HL-60 (cell line): ENCODE measurements around the gene KIF1B.

ENCODE experiments used
- CTCF ChIP-seq: IDR thresholded peaks from one replicate; pipeline ENCODE4 v1.5.1; 2011; ENCODE audit warnings: low read length, control low read depth, inconsistent platforms; ENCODE audit not compliant: insufficient read depth
- GABPA ChIP-seq: IDR thresholded peaks from 2 replicates; pipeline ENCODE4 v1.6.1; 2012; ENCODE audit warnings: low read depth
- POLR2AphosphoS5 ChIP-seq: IDR thresholded peaks from 2 replicates; pipeline ENCODE4 v1.6.1; 2012; ENCODE audit warnings: low read depth
- REST ChIP-seq: IDR thresholded peaks from 2 replicates; pipeline ENCODE4 v1.6.1; 2012; ENCODE audit warnings: low read depth; ENCODE audit not compliant: insufficient replicate concordance

- TF ChIP-seq CTCF (no peak), GABPA (no peak), POLR2AphosphoS5 (peak; percentile 53; the same call in 1 of the 2 replicates), REST (no peak)
Measured at GRCh38 chr1:10378081-10378841, 167.9 kb downstream of the KIF1B start.
